ENCODE results near the gene CAPZB.
A peak's percentile ranks its signal among the peaks of the same experiment; 100 is the strongest.

The CAPZB gene

DNA sequence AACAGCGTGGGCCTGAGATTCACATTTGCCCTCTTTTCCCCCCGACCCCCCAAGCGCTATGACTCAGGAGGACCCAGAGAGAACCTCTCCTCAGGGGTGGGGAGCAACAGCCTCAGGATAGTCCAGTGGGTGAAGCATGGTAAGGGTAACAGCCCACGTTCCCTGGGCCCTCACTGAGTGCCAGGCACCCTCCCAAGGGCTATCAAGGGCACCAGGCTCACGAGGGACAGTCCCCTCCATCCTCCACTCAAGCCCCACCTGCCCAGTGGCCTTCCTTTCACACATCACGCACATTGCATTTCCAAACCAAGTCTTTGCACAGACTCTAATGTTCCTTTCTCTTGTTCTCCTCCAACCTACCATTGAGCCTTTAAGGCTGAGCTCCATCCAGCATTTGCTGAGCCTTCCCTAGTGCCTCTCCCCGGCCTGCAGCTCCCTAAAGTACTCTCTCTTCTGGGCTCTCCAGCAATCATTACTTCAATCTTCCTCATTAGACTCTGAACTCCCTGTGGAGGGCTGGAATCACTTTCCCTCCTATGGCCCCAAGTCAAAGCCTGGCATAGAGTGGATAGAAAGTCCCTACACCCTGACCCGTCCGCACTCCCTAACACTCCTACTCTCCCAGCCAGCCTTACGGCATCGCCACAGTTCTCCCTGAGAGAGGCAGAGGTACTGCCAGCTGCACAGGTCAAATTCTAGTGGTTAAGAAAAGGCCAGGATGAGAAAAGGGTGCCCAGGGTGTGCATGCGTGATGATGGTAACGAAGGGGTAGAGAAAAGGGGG is 174.4 kb downstream of the CAPZB start:
- Mint-ChIP-seq H3K27ac (peak overlapping the region; percentile 21 to 81 (median 56)), H3K27me3 (ENCODE audit: low read depth) (no peaks in the 10 kb centered on the region), H3K4me3 (peak overlapping the region; percentile 93 to 95 (median 94)), H3K36me3 (ENCODE audit: low read depth) (peaks cover 24% of the 10 kb centered on the region), H3K4me1 (peaks cover 28% of the 10 kb centered on the region), H3K9me3 (no peaks in the 10 kb centered on the region)
- TF ChIP-seq, protein P1, sequence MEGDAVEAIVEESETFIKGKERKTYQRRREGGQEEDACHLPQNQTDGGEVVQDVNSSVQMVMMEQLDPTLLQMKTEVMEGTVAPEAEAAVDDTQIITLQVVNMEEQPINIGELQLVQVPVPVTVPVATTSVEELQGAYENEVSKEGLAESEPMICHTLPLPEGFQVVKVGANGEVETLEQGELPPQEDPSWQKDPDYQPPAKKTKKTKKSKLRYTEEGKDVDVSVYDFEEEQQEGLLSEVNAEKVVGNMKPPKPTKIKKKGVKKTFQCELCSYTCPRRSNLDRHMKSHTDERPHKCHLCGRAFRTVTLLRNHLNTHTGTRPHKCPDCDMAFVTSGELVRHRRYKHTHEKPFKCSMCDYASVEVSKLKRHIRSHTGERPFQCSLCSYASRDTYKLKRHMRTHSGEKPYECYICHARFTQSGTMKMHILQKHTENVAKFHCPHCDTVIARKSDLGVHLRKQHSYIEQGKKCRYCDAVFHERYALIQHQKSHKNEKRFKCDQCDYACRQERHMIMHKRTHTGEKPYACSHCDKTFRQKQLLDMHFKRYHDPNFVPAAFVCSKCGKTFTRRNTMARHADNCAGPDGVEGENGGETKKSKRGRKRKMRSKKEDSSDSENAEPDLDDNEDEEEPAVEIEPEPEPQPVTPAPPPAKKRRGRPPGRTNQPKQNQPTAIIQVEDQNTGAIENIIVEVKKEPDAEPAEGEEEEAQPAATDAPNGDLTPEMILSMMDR (IDR thresholded peaks at IDR 0.05; ENCODE audit: unreplicated experiment in 3 of 3): no peak

DNA sequence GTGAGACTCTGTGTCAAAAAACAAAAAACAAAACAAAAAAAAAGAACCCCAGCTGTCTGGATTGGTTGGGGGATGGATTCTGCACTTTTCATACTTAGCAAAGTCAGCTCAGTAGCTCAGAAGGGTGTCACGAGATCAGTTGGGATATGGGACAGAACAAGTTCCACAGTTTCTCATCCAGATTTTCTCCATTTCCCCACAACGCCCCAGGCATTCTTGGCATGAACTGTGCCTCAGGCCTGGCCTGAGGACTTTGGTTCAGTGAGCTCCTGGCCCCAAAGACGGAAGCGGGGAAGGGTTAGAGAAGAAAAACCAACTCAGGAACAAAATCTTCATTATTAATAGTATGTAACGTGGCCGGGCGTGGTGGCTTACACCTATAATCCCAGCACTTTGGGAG is 175.3 kb downstream of the CAPZB start:
- H3K4me3 Mint-ChIP-seq: peak overlapping the region; percentile 93 to 95 (median 94)
- H3K27ac Mint-ChIP-seq: no peak overlapping the region
- peaks cover 28% of the 10 kb centered on the region for H3K36me3 Mint-ChIP-seq (ENCODE audit: low read depth)
- H3K4me1 Mint-ChIP-seq: peaks cover 24% of the 10 kb centered on the region
- no peaks in the 10 kb centered on the region for H3K9me3 Mint-ChIP-seq
- TF ChIP-seq, protein P1 (IDR thresholded peaks at IDR 0.05; ENCODE audit: unreplicated experiment in 3 of 3): no peak
- no peaks in the 10 kb centered on the region for H3K27me3 Mint-ChIP-seq (ENCODE audit: low read depth)

DNA sequence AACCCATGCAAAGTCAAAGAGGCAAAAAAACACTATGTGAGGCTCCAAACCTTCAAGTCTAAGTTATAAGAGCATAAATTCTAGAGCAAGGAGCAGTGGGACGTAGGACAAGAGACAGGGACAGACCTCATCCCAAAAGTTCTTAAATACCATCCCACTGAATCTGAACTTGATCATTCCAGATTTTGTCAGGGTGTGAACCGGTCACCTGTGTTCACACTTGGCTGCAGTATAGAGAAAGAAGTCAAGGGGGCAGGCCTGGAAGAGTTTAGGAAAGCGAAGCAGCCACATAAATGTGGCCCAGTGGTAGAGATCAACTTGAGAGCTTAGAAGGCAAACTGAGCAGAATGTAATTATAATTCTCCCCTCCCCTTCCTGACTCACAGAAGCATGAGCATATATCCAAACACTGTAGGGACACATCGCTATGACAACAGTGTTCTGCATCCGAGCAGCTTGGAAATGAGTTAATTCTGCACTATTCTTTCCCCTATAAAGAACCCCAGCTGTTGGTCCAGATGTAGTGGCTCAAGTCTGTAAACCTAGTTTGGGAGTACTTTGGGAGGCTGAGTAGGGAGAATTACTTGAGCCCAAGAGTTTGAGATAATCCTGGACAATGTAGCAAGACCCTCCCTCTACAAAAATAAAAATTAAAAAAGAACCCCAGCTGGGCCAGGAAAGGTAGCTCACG is 176.1 kb downstream of the CAPZB start:
- Mint-ChIP-seq H3K27me3 (ENCODE audit: low read depth) (no peaks in the 10 kb centered on the region), H3K36me3 (ENCODE audit: low read depth) (peaks cover 36% of the 10 kb centered on the region), H3K27ac (no peak overlapping the region), H3K4me3 (peak overlapping the region; percentile 56 to 77 (median 69)), H3K9me3 (no peaks in the 10 kb centered on the region), H3K4me1 (peaks cover 24% of the 10 kb centered on the region)
- TF ChIP-seq, protein P1 (IDR thresholded peaks at IDR 0.05; ENCODE audit: unreplicated experiment in 3 of 3): no peak

DNA sequence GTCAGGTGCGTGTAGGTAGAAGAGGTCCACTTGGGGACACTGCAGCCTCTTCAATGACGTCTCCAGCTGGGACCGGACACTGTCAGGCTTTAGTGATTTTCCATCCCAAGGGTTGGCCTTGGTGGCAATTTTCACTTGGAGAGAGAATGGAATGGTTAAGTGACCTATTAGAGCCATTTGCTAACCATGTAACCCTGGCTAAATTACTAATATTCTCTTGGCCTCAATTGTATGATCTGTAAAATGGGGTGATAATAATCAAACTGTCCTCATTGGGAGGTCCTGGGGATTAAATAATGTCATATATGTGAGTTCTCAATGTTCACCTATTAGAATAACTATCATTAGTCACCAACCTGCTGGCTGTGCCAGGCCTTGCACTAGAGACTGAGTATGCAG is 176.8 kb downstream of the CAPZB start:
- TF ChIP-seq, protein P1 (IDR thresholded peaks at IDR 0.05; ENCODE audit: unreplicated experiment in 3 of 3): no peak
- Mint-ChIP-seq H3K4me1 (peaks cover 22% of the 10 kb centered on the region), H3K27me3 (ENCODE audit: low read depth) (no peaks in the 10 kb centered on the region), H3K27ac (no peak overlapping the region), H3K4me3 (peak overlapping the region; percentile 56 to 77 (median 69)), H3K36me3 (ENCODE audit: low read depth) (peaks cover 41% of the 10 kb centered on the region), H3K9me3 (no peaks in the 10 kb centered on the region)

- Mint-ChIP-seq H3K4me1 (peaks cover 16% of the 10 kb centered on the region), H3K36me3 (ENCODE audit: low read depth) (peaks cover 46% of the 10 kb centered on the region), H3K9me3 (no peaks in the 10 kb centered on the region), H3K27ac (peak overlapping the region in 1 of 3 experiments; percentile 13), H3K27me3 (ENCODE audit: low read depth) (no peaks in the 10 kb centered on the region), H3K4me3 (peak overlapping the region in 2 of 3 experiments; percentile 50 to 57)
- TF ChIP-seq, protein P1 (IDR thresholded peaks at IDR 0.05; ENCODE audit: unreplicated experiment in 3 of 3): no peak
Observed at GRCh38 chr1:19307794-19308508, 177.4 kb downstream of the CAPZB start.
